Measurements from ENCODE around the gene TRAPPC14.
"Not testable (repeated sequence)": the region's sequence is repeated elsewhere in the genome, so short reads cannot be mapped to it uniquely, and the experiment has no call there.

Gene TRAPPC14, protein sequence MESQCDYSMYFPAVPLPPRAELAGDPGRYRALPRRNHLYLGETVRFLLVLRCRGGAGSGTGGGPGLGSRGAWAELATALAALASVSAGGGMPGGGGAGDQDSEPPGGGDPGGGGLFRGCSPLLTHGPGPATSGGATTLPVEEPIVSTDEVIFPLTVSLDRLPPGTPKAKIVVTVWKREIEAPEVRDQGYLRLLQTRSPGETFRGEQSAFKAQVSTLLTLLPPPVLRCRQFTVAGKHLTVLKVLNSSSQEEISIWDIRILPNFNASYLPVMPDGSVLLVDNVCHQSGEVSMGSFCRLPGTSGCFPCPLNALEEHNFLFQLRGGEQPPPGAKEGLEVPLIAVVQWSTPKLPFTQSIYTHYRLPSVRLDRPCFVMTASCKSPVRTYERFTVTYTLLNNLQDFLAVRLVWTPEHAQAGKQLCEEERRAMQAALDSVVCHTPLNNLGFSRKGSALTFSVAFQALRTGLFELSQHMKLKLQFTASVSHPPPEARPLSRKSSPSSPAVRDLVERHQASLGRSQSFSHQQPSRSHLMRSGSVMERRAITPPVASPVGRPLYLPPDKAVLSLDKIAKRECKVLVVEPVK

DNA sequence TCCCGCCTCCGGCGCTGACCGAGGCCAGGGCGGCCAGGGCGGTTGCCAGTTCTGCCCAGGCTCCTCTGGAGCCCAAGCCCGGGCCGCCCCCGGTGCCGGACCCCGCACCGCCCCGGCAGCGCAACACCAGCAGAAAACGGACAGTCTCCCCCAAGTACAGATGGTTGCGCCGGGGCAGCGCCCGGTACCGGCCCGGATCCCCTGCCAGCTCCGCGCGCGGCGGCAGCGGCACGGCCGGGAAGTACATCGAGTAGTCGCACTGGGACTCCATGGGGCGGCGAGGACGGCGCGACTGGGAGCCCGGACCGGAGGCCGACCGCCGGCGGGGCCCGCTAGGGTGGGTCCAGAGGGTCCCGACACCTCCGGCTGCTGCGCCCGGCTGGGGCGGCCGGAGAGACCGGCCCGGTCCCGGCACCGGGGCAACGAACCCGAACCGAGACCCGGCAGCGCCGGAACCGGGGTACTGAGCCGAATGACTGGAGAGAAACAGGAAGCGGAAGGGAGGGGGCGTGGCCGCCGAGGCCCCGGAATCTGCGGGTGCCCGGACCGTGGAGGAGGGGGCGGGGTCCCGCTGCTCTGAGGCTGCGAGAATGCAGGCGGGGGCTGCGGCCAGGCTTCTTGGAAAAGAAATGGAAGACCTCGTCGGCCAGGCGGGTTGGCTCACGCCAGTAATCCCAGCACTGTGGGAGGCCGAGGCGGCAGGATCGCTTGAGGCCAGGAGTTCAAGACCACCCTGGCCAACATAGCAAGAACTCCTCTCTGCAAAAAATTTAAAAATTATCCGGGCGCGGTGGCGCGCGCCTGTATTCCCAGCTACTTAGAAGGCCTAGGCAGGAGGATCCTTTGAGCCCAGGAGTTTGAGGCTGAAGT, at the start of gene TRAPPC14:
Gene TRAPPC14 (minus strand): TSS at position 495 of the 870 bp plus-strand sequence. CDS start 224 bp downstream, at position 271.
- peak; percentile 70 to 88 (median 82) for DNase-seq

DNA sequence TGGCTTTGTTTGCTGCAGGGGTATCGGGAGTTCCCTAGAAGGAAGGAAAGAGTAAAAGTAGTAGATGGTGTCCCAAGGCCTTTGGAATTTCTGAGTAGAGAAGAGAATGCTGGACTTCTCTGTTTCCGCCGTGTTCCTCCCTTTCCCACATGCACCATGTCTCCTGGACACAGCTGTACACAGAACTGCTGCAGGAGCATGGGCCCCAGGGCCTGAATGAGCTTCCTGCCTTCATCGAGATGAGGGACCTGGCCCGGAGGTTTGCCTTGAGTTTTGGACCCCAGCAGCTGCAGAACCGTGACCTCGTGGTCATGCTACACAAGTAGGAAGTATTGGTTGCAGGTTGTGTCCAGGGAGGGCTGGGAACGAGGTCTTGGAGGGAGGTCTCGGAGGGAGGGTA, 45.9 kb upstream of the TRAPPC14 start:
- no peak for DNase-seq

DNA sequence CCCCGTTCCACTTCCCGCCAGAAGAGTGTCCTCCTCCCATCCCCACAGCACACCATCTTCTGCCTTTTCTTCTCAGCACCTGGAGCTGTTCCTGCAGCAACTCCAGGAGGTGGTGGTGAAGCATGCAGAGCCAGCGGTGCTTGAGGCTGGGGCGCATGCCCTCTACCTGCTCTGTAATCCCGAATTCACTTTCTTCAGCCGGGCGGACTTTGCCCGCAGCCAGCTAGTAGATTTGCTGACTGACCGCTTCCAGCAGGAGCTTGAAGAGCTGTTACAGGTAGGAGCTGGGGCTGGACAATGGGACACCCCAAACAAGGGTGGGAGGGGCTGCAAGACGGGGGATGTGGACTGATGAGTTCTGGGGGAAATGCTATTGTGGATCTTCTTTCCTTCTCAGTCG, 42.2 kb upstream of the TRAPPC14 start:
- DNase-seq, result no peak

DNA sequence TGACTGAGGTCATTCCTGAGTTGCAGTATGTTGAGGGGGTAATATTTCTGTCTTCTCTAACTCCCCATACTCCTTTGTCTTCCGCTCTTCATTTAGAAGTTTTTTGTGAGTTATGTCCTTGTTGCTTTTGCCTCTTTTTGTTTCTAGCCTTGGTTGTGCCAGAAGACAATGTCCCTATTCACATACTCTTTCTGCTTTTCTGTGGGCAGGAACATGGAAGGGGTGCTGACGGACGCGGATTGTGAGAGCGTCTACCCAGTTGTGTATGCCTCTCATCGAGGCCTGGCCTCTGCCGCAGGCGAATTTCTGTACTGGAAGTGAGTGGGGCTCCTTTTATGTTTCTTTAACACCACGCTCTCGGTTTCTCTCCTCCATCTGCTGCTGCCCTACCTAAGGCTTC, 39.7 kb upstream of the TRAPPC14 start:
- DNase-seq, result no peak

DNA sequence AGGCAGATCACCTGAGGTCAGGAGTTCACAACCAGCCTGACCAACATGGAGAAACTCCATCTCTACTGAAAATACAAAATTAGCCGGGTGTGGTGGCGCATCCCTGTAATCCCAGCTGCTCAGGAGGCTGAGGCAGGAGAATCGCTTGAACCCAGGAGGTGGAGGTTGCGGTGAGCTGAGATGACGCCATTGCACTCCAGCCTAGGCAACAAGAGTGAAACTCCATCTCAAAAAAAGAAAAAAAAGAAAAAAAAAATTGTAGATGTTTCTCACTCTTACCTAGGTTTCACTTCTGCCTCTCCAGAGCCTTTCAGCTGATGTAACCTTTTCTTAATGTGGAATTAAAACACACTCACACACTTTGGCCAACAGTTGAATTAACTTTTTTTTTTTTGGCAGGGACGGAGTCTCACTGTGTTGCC, 37.4 kb upstream of the TRAPPC14 start:
- DNase-seq, result not testable (repeated sequence)

DNA sequence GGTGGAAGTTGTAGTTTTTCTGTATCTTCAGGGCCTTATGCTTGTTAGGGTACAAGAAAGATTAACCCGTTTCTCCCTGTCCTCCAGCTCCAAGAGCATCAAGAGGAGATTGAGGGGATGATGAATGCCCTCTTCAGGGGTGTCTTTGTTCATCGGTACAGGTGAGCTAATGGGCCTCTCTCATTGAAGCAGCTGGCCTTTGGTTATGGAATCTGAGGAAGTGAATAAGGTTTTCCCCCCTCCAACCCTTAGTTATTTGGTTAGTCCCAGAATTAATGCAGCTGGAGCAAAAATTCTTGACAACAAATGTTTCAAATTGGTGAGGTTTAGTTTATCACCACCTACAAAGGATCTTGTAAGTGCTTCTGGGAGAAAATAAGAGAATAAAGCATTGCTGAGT, 36.7 kb upstream of the TRAPPC14 start:
- DNase-seq, result no peak

DNA sequence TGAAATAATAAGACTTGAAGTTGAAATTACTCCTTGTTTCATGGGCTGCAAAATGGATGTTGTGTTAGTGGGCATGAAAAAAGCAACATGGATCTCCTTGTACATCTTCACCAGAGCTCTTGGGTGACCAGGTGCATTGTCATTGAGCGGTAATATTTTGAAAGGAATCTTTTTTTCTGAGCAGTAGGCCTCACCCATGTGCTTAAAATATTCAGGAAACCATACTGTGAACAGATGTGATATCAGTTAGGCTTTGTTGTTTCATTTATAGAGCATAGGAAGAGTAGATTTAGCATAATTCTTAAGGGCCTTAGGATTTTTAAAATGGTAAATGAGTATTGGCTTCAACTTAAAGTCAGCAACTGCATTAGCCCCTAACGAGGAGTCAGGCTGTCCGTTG, 34.4 kb upstream of the TRAPPC14 start:
- DNase-seq, result no peak

DNA sequence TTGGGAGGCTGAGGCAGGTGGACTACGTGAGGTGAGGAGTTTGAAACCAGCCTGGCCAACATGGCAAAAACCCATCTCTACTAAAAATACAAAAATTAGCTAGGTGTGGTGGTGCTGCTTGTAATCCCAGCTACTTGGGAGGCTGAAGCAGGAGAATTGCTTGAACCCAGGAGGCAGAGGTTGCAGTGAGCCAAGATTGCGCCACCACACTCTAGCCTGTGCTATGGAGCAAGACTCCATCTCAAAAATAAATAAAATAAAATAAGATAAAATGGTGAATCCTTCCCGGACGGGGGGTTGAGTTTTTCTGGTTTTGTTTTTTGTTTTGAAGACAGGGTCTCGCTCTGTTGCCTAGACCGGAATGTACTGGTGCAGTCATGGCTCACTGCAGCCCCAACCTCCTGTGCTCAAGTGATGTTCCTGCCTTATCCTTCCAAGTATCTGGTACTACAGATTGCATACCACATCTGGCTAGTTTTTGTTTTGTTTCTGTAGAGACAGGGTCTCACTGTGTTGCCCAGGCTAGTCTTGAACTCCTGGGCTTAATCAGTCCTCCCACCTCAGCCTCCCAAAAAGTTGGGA, 33.8 kb upstream of the TRAPPC14 start:
- not testable (repeated sequence) for DNase-seq

DNA sequence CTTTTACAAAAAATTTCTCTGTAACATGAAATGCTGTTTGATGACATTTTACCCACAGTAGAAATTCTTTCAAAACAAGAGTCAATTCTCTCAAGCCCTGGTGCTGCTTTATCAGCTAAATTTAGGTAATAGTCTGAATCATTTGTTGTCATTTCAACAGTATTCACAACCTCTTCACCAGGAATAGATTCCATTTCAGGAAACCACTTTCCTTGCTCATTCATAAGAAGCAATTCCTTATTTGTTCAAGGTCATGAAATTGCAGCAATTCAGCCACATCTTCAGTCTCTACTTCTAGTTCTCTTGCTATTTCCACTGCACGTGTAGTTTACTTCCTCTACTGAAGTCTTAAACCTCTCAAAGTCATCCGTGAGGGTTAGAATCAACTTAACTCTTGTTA, 33.3 kb upstream of the TRAPPC14 start:
- no peak for DNase-seq

DNA sequence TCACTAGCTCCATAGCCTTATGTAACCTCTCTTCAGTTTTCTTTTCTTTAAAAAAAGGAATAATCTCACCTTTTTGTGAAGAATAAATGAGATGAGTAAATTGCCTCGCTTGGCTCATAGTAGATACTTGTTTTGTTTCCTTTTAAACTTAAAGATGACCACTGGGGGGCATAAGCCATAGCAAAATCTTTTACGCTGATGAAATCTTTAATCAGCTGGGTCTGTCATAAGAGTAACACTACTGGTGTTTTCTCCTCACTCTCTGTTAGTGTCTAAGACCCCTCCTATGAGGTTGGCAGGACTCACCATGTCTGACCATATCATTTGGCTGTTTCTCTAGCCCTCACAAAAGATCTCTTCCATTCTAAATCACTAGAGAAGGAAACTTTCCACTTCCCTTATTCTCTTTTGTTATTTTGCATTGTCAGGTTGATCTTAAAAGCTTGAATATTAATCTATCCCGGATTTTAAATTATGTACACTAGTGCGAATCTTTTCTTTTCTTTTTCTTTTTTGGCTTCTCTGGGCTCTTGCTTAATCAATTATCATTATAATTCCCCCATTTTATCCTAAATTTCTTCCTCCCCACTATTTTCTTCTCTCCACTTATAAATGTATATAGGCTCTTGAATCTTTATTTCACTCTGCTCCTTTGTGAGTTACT, 31.7 kb upstream of the TRAPPC14 start:
- DNase-seq, result no peak

DNA sequence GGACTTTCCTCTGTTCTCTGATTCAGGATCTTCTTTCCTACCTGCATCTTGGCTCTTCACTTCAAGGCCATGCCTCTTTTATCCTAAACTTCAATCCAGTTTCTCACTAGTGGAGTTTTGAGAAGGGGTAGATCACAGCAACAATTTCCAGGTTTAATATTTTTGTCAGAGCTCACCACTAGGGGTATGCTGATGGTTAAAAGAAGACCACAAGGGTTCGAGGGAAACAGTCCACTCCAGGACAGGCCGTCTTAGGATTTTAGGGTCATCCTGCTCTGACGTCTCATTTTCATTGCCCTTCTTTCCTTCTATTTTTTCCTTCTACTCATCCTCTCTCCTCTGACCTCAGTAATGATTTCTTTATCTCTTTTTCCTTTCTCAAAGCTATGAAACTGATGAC, 30.5 kb upstream of the TRAPPC14 start:
- no peak for DNase-seq

DNA sequence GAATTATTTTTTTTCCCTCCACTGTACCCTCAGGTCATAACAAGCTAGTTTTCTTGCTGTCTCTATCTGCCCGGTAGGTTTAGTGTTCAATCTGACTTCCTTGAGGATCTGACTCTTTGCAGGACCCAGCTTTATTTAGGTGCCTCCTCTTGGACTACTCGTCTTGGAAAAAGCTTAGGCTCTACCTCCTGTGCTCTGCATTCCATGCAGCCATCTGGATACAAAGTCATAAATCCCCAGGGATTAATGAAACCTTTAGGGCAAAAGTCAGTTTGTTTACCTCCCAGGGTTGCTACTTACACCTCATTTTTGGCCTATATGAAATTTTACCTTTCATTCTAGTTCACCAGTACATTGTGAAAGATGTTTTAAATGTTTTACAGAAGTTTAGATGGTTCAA, 27.2 kb upstream of the TRAPPC14 start:
- no peak for DNase-seq

DNA sequence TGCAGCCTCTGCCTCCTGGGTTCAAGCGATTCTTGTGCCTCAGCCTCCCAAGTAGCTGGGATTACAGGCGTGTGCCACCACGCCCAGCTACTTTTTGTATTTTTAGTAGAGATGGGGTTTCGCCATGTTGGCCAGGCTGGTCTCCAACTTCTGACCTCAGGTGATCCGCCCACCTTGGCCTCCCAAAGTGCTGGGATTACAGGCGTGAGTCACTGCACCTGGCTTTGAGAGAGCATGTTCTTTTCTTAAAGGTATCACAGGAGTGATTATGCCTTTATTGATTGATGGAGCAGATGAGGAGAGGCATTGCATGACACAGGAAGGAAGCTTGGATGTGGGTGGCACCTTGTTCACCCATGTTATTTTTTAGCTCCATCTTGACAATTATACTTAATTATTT, 24.6 kb upstream of the TRAPPC14 start:
- DNase-seq, result not testable (repeated sequence)

DNA sequence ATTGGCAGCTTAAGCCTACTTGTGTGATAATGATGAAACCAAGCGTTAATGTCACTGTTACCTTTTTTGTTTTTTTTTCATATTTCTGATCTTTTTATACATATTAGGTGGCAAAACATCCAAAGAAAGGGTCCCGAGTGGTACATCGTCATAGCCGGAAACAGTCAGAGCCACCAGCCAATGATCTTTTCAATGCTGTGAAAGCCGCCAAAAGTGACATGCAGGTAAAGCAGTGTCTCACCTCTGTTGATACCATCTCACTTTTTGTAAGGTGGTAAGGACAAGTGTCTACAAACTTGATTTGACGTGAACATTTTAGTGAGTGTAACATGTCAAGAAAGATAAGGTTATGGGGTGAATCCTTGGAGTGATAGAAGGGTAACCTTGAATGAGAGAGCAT, 24.1 kb upstream of the TRAPPC14 start:
- DNase-seq, result not testable (repeated sequence)

DNA sequence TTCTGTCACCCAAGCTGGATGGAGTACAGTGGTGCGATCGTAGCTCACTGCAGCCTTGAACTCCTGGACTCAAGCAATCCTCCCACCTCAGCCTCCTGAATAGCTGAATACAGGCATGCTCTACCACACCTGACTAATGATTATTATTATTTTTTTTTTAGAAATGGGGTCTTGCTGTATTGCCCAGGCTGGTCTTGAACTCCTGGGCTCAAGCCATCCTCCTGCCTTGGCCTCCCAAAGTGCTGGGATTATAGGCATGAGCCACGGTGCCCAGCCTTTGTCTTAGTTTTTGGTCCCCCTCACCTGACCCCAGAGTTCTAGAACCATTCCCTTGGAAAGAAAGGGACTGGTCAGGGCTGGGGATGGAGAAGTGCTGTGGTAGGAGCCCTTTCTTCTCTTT, 21.6 kb upstream of the TRAPPC14 start:
- not testable (repeated sequence) for DNase-seq

DNA sequence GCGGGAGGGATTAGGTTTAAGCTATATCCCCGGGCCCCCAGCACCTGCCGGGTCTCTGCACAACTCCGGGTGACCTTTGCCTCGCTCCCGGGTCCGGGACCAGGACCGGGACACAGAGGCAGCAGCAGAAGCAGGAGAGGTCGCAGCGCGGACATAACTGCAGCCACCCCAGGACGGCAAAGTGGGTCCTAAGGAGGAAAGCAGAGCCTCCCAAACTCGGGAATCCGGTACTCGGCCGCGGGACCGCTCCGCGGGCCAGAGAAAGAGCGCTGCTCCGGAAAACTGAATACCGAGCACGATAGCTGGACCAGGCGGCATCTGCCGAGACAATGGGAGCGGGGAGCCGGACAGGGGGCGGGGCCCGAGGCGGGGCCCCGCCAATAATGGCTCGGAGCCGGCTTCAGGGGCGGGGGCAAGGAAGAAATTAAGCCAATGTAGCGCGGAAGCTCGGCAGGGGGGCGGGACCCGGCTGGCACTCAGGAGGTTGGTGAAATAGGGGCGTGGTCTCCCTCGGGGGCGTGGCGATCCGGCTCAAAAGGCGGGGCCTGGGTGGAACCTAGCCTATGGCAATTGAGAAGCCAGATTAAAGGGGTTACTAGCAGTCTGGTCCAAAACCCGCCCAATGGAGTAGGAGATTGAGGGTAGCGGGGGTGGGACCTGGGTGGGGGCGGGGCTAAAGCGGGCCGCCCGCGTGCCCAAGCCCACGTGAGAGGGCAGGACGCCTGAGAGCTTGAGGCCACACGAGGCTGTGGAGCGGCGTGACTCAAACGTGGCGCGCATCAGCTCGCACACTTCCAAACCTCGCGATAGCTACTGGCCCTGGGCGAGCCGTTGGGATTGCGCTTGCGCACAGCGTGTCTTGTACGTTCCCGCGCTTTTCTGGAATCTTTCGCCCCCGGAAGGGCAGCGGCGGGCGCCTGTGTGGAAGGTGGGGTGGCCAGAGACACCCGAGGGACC, 18.8 kb upstream of the TRAPPC14 start, which contains the start of the genes GPC2 and STAG3:
Gene GPC2 (minus strand): TSS at position 337 of the 957 bp plus-strand sequence. CDS start 182 bp downstream, at position 155.
Gene STAG3 (plus strand): TSS at position 874 of the 957 bp plus-strand sequence. CDS start 2,639 bp downstream, outside the sequence.
- DNase-seq, result peak; percentile 90 to 96 (median 94)

DNA sequence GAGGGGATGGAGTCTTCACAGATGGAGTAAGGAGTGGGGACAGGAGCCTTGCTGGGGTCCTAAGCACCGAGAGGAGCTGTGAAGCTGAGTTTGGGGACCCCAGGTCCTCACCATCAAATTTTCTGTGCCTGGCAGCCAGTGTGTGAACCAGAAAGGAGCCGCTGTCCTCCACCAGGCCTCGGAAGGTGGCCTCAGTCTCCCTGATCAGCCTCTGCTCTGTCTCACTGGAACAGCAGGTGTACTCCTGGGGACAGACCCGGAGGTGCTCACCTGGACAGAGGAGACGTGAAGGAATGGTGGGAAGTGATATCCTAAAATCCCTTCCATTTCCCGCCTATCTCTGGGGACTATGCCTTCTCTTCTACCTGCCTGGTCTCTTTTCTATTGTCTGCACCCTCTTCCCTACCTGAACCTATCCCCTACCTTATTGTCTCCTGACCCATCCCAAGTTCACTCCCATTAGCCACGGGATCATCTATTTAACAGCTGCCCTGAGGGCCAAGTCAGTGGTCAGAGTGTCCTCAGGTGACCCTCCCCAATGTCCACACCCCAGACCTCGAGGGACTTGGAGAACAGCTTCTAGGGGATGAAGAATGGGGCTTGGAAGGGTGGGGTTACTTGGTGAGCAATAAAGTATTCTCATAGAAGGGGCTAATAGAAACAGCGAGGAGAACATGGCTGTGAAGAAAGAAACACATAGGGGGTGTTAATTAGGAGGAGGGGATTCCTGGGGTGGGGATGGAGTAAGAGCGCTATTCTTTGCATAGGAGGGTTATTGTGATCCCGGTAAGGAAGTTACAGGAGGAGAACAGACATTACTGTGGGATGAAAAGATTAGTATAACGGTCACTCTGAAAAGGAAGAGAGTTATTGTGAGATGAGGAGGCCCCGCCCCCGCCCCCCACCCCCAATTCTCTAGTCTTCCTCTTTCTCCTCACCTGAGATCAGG, 17.8 kb upstream of the TRAPPC14 start:
- no peak for DNase-seq

DNA sequence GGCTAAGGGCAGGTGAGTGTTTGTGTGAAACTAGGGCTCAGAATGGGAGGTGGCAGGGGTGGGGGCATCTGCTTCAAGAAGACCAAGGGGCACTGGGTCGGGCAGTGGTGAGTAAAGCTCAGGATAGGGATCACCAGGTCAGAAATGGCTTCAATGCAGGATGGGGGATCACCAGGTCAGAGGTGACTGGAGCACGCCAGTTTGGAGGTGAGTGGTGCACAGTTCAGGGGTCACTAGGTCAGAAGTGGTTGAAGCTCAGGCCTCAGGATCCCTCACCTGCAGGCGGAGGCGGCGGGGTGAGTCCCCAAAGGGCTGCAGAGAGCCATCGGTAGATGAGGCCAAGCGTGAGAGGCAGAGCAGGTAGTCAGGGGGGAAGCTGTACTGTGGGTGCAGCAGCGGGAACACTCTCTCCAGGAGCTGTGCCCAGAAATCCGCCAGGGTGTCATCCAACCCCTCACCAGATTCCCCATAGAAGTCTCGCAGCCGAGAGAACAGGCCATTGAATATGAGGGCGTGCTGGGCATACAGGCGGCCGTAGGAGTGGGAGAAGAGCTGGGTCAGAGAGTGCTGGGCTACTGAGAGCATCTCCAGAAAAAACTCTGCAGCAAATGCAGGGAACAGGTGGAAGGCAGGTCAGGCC, 16.9 kb upstream of the TRAPPC14 start:
- DNase-seq, result no peak

DNA sequence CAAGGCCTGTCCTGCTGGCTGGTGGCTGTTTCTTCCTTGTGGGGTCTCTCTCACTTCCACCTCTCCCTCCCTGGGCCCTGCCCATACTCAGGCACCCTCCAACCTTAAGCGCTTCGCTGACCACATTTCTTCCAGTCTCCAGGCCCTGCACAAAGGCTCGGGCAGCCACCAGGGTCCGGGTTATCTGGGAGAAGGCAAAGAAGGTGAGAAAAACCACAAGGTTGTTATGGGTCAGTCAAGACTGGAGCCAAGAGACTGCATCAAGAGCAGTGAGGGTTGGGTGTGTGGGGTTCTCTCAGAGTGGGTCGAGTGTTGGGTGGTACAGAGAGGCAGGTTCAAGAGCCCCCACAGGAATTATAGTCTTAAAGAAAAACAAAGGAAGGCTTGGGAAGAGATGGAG, 16.1 kb upstream of the TRAPPC14 start:
- no peak for DNase-seq
